Neural progenitor cell (in vitro differentiated cells): ENCODE results near the gene TSC2. TPM values are rescaled to one million over a fixed set of nuclear protein-coding genes. Genes with fewer than 3 reads are reported as not detected.

Experiments
- DNase-seq: peaks from one replicate; pipeline ENCODE4 v3.0.0-alpha.2; 2016; ENCODE audit warnings: low spot score
- H2AFZ ChIP-seq: fragments of 200-600 bp; sonication (generic); replicated peaks from 2 replicates; pipeline ENCODE4 v1.6.1; 2016; ENCODE audit warnings: antibody characterized with exemption
- H3F3A ChIP-seq: fragments of 200-600 bp; sonication (generic); 2 replicates; pipeline ENCODE4 v1.6.1; 2016; ENCODE audit warnings: antibody characterized with exemption, low read depth
- H3K27ac ChIP-seq: fragments of 200-600 bp; sonication (generic); 2 replicates; pipeline ENCODE4 v1.5.1; 2016; ENCODE audit warnings: mild to moderate bottlenecking
- H3K27me3 ChIP-seq: fragments of 200-600 bp; sonication (generic); 2 replicates; pipeline ENCODE4 v1.6.1; 2016; ENCODE audit warnings: mild to moderate bottlenecking, moderate library complexity
- H3K36me3 ChIP-seq: fragments of 200-600 bp; sonication (generic); 2 replicates; pipeline ENCODE4 v1.5.1; 2016
- H3K4me1 ChIP-seq: fragments of 200-600 bp; sonication (generic); 2 replicates; pipeline ENCODE4 v1.6.1; 2016; ENCODE audit warnings: mixed run types
- H3K4me2 ChIP-seq: fragments of 200-600 bp; sonication (generic); 2 replicates; pipeline ENCODE4 v1.6.1; 2016
- H3K4me3 ChIP-seq: fragments of 200-600 bp; sonication (generic); 2 replicates; pipeline ENCODE4 v1.5.1; 2016
- H3K79me2 ChIP-seq: fragments of 200-600 bp; sonication (generic); 2 replicates; pipeline ENCODE4 v1.6.1; 2016; ENCODE audit warnings: low read depth
- H3K9ac ChIP-seq: fragments of 200-600 bp; sonication (generic); 2 replicates; pipeline ENCODE4 v1.6.1; 2016
- H3K9me3 ChIP-seq: fragments of 200-600 bp; sonication (generic); 2 replicates; pipeline ENCODE4 v1.5.1; 2016; ENCODE audit warnings: low read depth
- H4K20me1 ChIP-seq: fragments of 200-600 bp; sonication (generic); 2 replicates; pipeline ENCODE4 v1.6.1; 2016; ENCODE audit warnings: low read depth
- H3K27ac Mint-ChIP-seq: 3 replicates; pipeline ENCODE4 v1.8.0; 2021; ENCODE audit warnings: mixed read lengths
- H3K27me3 Mint-ChIP-seq: 2 replicates; pipeline ENCODE4 v1.8.0; 2022; ENCODE audit warnings: low read depth, mild to moderate bottlenecking, inconsistent platforms, moderate library complexity, mixed read lengths; ENCODE audit not compliant: insufficient read depth
- H3K36me3 Mint-ChIP-seq: 3 replicates; pipeline ENCODE4 v1.8.0; 2021; ENCODE audit warnings: mixed read lengths
- H3K4me1 Mint-ChIP-seq: 3 replicates; pipeline ENCODE4 v1.8.0; 2021; ENCODE audit warnings: mixed read lengths
- H3K4me3 Mint-ChIP-seq: 3 replicates; pipeline ENCODE4 v1.8.0; 2021; ENCODE audit warnings: mild to moderate bottlenecking, moderate library complexity, mixed read lengths
- H3K9me3 Mint-ChIP-seq: 3 replicates; pipeline ENCODE4 v1.8.0; 2020; ENCODE audit warnings: mixed read lengths
- EZH2 ChIP-seq: fragments of 200-600 bp; sonication (generic); IDR thresholded peaks from 2 replicates; pipeline ENCODE4 v1.6.1; 2017; ENCODE audit warnings: antibody characterized with exemption, mild to moderate bottlenecking, moderate library complexity
- EZH2phosphoT487 ChIP-seq: fragments of 200-600 bp; sonication (generic); IDR thresholded peaks from 2 replicates; pipeline ENCODE4 v1.6.1; 2017; ENCODE audit warnings: antibody characterized with exemption
- total RNA-seq: library from RNA; depleted of rRNA; stranded (reverse); fragments of >200 nt; gene quantifications from 2 replicates; pipeline ENCODE4 v1.2.3, GENCODE V29; 2015; ENCODE audit warnings: low replicate concordance
- TF ChIP-seq, protein P1 (sequence below): fragments of 200-600 bp; sonication (generic); IDR thresholded peaks from 2 replicates; pipeline ENCODE4 v1.5.1; 2017; ENCODE audit warnings: antibody characterized with exemption, mild to moderate bottlenecking

TSC2 gene
- total RNA-seq, 1 donor from 2014 or later: 55.1 TPM

DNA sequence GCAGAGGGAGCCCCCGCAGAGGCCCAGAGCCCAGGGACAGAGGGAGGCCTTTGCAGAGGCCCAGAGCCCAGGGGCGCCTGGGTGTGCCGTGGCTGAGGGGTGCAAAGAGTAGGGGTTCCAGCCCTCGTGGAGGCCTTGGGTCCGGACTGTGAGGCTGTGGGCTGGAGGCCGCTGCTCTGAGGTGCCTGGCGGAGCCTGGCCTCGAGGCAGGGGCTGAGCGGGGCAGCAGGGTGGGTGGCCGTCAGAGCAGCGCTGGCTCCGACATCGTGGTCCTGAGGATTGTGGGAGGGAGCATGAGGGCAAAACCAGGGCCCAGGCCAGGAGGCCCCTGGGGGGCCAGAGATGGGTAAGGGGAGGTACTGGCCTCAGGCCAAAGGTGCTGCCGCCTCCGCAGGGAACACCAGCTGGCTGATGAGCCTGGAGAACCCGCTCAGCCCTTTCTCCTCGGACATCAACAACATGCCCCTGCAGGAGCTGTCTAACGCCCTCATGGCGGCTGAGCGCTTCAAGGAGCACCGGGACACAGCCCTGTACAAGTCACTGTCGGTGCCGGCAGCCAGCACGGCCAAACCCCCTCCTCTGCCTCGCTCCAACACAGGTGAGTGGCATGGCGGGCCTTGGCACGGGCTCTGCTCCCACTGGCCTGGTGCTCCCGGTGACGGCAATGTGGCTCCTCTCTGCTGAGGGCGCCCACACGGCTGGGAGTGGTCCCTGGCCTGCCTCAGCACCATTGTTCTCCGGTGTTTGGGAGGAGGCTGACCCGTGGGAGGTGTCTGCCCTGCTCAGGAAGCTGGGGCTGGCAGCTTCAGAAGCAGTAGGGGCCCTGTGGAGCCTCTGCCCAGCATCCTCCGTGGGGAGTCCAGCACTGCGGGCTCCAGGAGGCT lies 33.7 kb downstream of the TSC2 start:
- no peak overlapping the region for H3K4me2 ChIP-seq
- TF ChIP-seq EZH2phosphoT487 (no peak), EZH2 (no peak)
- TF ChIP-seq, protein P1, sequence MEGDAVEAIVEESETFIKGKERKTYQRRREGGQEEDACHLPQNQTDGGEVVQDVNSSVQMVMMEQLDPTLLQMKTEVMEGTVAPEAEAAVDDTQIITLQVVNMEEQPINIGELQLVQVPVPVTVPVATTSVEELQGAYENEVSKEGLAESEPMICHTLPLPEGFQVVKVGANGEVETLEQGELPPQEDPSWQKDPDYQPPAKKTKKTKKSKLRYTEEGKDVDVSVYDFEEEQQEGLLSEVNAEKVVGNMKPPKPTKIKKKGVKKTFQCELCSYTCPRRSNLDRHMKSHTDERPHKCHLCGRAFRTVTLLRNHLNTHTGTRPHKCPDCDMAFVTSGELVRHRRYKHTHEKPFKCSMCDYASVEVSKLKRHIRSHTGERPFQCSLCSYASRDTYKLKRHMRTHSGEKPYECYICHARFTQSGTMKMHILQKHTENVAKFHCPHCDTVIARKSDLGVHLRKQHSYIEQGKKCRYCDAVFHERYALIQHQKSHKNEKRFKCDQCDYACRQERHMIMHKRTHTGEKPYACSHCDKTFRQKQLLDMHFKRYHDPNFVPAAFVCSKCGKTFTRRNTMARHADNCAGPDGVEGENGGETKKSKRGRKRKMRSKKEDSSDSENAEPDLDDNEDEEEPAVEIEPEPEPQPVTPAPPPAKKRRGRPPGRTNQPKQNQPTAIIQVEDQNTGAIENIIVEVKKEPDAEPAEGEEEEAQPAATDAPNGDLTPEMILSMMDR: no peak
- no peak overlapping the region for H3K9ac ChIP-seq
- no peak overlapping the region for H3K27ac ChIP-seq
- no peaks in the 10 kb centered on the region for H3K4me1 ChIP-seq
- no peak overlapping the region for H3K4me3 Mint-ChIP-seq
- H3K27me3 Mint-ChIP-seq: peaks cover 7% of the 10 kb centered on the region
- peaks cover 4% of the 10 kb centered on the region for H3K4me1 Mint-ChIP-seq
- H3K27me3 ChIP-seq: no peaks in the 10 kb centered on the region
- no peak overlapping the region for H2AFZ ChIP-seq
- no peaks in the 10 kb centered on the region for H3K9me3 Mint-ChIP-seq
- no peaks in the 10 kb centered on the region for H3K79me2 ChIP-seq
- no peaks in the 10 kb centered on the region for H3K9me3 ChIP-seq
- peaks cover 6% of the 10 kb centered on the region for H4K20me1 ChIP-seq
- H3K27ac Mint-ChIP-seq: no peak overlapping the region
- no peak overlapping the region for H3K4me3 ChIP-seq
- H3K36me3 Mint-ChIP-seq: no peaks in the 10 kb centered on the region
- H3F3A ChIP-seq: no peaks in the 10 kb centered on the region
- no peaks in the 10 kb centered on the region for H3K36me3 ChIP-seq
- no peak for DNase-seq

DNA sequence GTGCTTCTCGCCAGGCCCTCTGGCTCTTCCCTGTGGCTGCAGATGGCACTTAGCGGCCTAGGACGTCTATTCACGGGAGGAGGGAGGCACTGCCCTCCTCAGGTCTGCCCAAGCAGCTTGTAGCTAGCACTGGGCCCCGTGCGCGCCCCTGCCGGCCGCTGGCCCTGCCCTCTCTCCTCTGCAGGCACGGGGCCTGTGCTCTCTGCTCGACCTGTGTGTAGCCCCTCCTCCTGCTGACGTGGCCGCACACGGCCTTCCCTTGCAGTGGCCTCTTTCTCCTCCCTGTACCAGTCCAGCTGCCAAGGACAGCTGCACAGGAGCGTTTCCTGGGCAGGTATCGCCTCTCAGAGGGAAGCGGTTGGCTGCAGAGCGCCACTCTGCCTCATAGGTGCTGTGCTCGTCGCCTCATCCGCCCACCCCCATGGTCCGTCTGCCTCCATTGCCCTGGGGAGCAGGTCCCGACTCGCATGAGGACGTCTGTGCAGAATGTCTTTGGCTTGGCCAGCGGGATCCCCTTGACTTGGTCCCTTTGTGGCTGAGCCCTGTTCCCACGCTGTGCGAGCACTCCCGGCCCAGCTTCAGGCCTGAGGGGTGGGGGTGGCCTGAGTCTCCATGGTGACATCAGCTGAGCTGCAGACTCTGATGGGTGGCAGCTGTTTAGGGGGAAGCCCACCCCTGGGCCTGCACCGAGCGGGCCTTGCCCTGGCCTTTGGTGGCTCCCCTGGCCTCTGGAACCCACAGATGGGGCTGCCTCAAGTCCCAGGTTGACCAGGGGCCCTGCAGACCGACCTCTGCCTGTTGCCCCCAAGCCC lies 34.6 kb downstream of the TSC2 start:
- no peak for TF ChIP-seq EZH2
- TF ChIP-seq, protein P1: no peak
- no peak for TF ChIP-seq EZH2phosphoT487
- Mint-ChIP-seq H3K4me1 (peaks cover 4% of the 10 kb centered on the region), H3K9me3 (no peaks in the 10 kb centered on the region), H3K27ac (peak overlapping the region; percentile 74), H3K27me3 (peaks cover 5% of the 10 kb centered on the region), H3K4me3 (no peak overlapping the region), H3K36me3 (no peaks in the 10 kb centered on the region)
- Histone ChIP-seq H3F3A (no peaks in the 10 kb centered on the region), H3K27ac (no peak overlapping the region), H3K4me3 (no peak overlapping the region), H3K36me3 (no peaks in the 10 kb centered on the region), H2AFZ (no peak overlapping the region), H3K27me3 (no peaks in the 10 kb centered on the region), H4K20me1 (peaks cover 9% of the 10 kb centered on the region), H3K79me2 (no peaks in the 10 kb centered on the region), H3K9ac (no peak overlapping the region), H3K9me3 (no peaks in the 10 kb centered on the region), H3K4me2 (no peak overlapping the region), H3K4me1 (no peaks in the 10 kb centered on the region)
- DNase-seq: no peak

DNA sequence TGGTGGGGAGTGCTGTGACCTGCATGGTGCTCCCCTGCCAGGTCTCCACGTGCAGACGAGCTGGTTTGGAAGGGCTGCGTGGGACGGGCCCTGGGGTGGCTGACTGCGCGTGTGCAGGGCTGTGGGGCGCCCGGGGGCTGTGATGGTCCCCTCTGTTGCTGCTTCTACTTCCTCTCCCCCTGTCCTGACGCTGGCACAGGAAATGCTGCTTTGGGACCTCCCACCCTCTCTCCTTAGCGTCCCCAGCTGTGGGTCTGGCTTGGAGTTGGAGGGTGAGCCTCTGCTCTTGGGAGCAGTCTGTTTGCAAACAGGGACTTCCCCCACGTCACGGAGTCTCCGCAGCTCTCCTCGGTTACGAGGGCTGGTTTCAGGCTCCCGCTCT lies 35.2 kb downstream of the TSC2 start:
- peaks cover 5% of the 10 kb centered on the region for H3K27me3 Mint-ChIP-seq

More for the DNA sequence above, 35.2 kb downstream of the TSC2 start:
- no peak for TF ChIP-seq EZH2
- TF ChIP-seq EZH2phosphoT487: no peak
- TF ChIP-seq, protein P1: no peak
- DNase-seq: no peak
- Histone ChIP-seq H3K36me3 (no peaks in the 10 kb centered on the region), H2AFZ (no peak overlapping the region), H3K4me2 (no peak overlapping the region), H3F3A (no peaks in the 10 kb centered on the region), H3K27ac (no peak overlapping the region), H3K9ac (no peak overlapping the region), H3K4me3 (no peak overlapping the region), H3K79me2 (no peaks in the 10 kb centered on the region), H4K20me1 (peaks cover 9% of the 10 kb centered on the region), H3K9me3 (no peaks in the 10 kb centered on the region), H3K4me1 (no peaks in the 10 kb centered on the region), H3K27me3 (no peaks in the 10 kb centered on the region)
- Mint-ChIP-seq H3K4me3 (no peak overlapping the region), H3K36me3 (no peaks in the 10 kb centered on the region), H3K27ac (no peak overlapping the region), H3K4me1 (peaks cover 4% of the 10 kb centered on the region), H3K9me3 (no peaks in the 10 kb centered on the region)
